ENCODE measurements around the gene ATG4B. TPM values are rescaled to one million over a fixed set of nuclear protein-coding genes. Genes with fewer than 3 reads are reported as not detected.

ATG4B gene
- total RNA-seq, 1 donor from 2014 or later: 78.1 TPM

GRCh38 chr2:241676665-241677064, 39.2 kb downstream of the ATG4B start:
- no peaks in the 10 kb centered on the region for H3K9me3 Mint-ChIP-seq (ENCODE audit: unreplicated experiment)
- no peaks in the 10 kb centered on the region for H3K27me3 Mint-ChIP-seq (ENCODE audit: unreplicated experiment)
- DNase-seq (ENCODE audit: extremely low spot score, unreplicated experiment): no peak
- peaks cover 13% of the 10 kb centered on the region for H3K4me1 Mint-ChIP-seq (ENCODE audit: unreplicated experiment)
- H3K27ac Mint-ChIP-seq (ENCODE audit: unreplicated experiment): no peak overlapping the region
- H3K4me3 Mint-ChIP-seq (ENCODE audit: unreplicated experiment): no peak overlapping the region
- peaks cover 27% of the 10 kb centered on the region for H3K36me3 Mint-ChIP-seq (ENCODE audit: unreplicated experiment)
- TF ChIP-seq CTCF (IDR thresholded peaks at IDR 0.05): no peak

- Mint-ChIP-seq H3K9me3 (ENCODE audit: unreplicated experiment) (no peaks in the 10 kb centered on the region), H3K4me3 (ENCODE audit: unreplicated experiment) (no peak overlapping the region), H3K27me3 (ENCODE audit: unreplicated experiment) (no peaks in the 10 kb centered on the region), H3K27ac (ENCODE audit: unreplicated experiment) (no peak overlapping the region), H3K4me1 (ENCODE audit: unreplicated experiment) (peaks cover 14% of the 10 kb centered on the region), H3K36me3 (ENCODE audit: unreplicated experiment) (peaks cover 28% of the 10 kb centered on the region)
- DNase-seq (ENCODE audit: extremely low spot score, unreplicated experiment): no peak
- no peak for TF ChIP-seq CTCF (IDR thresholded peaks at IDR 0.05)
Observed at GRCh38 chr2:241677392-241677791, 39.9 kb downstream of the ATG4B start.

- Mint-ChIP-seq H3K27me3 (ENCODE audit: unreplicated experiment) (no peaks in the 10 kb centered on the region), H3K4me3 (ENCODE audit: unreplicated experiment) (no peak overlapping the region), H3K4me1 (ENCODE audit: unreplicated experiment) (peaks cover 14% of the 10 kb centered on the region), H3K9me3 (ENCODE audit: unreplicated experiment) (no peaks in the 10 kb centered on the region), H3K27ac (ENCODE audit: unreplicated experiment) (no peak overlapping the region), H3K36me3 (ENCODE audit: unreplicated experiment) (peaks cover 26% of the 10 kb centered on the region)
- no peak for DNase-seq (ENCODE audit: extremely low spot score, unreplicated experiment)
- no peak for TF ChIP-seq CTCF (IDR thresholded peaks at IDR 0.05)
Observed at GRCh38 chr2:241678307-241678706, 40.8 kb downstream of the ATG4B start.

GRCh38 chr2:241678784-241679540, 41.5 kb downstream of the ATG4B start:
- DNase-seq (ENCODE audit: extremely low spot score, unreplicated experiment): no peak
- TF ChIP-seq CTCF (IDR thresholded peaks at IDR 0.05): no peak
- Mint-ChIP-seq H3K4me3 (ENCODE audit: unreplicated experiment) (no peak overlapping the region), H3K27me3 (ENCODE audit: unreplicated experiment) (no peaks in the 10 kb centered on the region), H3K36me3 (ENCODE audit: unreplicated experiment) (peaks cover 26% of the 10 kb centered on the region), H3K27ac (ENCODE audit: unreplicated experiment) (no peak overlapping the region), H3K9me3 (ENCODE audit: unreplicated experiment) (no peaks in the 10 kb centered on the region), H3K4me1 (ENCODE audit: unreplicated experiment) (peaks cover 14% of the 10 kb centered on the region)

- Mint-ChIP-seq H3K4me1 (ENCODE audit: unreplicated experiment) (peaks cover 14% of the 10 kb centered on the region), H3K9me3 (ENCODE audit: unreplicated experiment) (no peaks in the 10 kb centered on the region), H3K27ac (ENCODE audit: unreplicated experiment) (no peak overlapping the region), H3K4me3 (ENCODE audit: unreplicated experiment) (no peak overlapping the region), H3K27me3 (ENCODE audit: unreplicated experiment) (no peaks in the 10 kb centered on the region), H3K36me3 (ENCODE audit: unreplicated experiment) (peaks cover 27% of the 10 kb centered on the region)
- DNase-seq (ENCODE audit: extremely low spot score, unreplicated experiment): no peak
- TF ChIP-seq CTCF (IDR thresholded peaks at IDR 0.05): no peak
Observed at GRCh38 chr2:241680044-241680443, 42.6 kb downstream of the ATG4B start.
